Testis (tissue), 2 donors: ENCODE results near the gene CNKSR1.

Source experiments
- POLR2A ChIP-seq: fragments of 450-650 bp; IDR thresholded peaks from one replicate; pipeline ENCODE4 v1.6.1; 2017; ENCODE audit warnings: antibody characterized with exemption, mild to moderate bottlenecking, moderate library complexity
- TF ChIP-seq, protein P1 (sequence below), 3 experiments: fragments of 450-650 bp in 2 of 3; fragments of 200-600 bp in 1 of 3; sonication (generic) in 1 of 3; IDR thresholded peaks; one replicate each; pipeline ENCODE4 v1.5.1; 2016 to 2019; ENCODE audit warnings: antibody characterized with exemption in 3 of 3, mild to moderate bottlenecking in 2 of 3, moderate library complexity in 1 of 3

DNA sequence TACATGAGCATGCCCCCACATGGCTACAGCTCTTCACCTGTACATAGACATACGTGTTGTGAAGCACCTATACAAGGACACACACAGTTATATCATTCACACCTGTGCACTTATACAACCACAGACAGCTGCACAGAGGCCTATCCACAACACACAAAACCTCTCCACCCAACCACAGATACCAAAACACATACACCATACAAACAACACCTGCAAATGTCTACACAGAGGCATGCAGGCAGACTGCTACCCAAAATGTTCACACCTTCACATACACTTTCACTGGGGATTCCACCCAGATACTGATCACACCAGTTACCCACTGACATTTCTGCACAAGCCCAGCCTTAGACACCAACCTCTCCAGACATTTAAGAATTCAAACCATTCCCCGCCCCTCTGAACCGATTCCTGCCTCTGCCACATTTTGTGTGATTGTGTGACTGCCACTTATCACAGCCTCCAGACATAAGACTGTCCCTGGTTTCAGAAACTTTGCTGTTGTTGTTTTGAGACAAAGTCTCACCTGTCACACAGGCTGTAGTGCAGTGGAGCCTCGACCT is 10.5 kb upstream of the CNKSR1 start:
- TF ChIP-seq, protein P1, sequence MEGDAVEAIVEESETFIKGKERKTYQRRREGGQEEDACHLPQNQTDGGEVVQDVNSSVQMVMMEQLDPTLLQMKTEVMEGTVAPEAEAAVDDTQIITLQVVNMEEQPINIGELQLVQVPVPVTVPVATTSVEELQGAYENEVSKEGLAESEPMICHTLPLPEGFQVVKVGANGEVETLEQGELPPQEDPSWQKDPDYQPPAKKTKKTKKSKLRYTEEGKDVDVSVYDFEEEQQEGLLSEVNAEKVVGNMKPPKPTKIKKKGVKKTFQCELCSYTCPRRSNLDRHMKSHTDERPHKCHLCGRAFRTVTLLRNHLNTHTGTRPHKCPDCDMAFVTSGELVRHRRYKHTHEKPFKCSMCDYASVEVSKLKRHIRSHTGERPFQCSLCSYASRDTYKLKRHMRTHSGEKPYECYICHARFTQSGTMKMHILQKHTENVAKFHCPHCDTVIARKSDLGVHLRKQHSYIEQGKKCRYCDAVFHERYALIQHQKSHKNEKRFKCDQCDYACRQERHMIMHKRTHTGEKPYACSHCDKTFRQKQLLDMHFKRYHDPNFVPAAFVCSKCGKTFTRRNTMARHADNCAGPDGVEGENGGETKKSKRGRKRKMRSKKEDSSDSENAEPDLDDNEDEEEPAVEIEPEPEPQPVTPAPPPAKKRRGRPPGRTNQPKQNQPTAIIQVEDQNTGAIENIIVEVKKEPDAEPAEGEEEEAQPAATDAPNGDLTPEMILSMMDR (IDR thresholded peaks at IDR 0.05), result no peak
- TF ChIP-seq POLR2A, result no peak
